ENCODE measurements around the gene ASCC1. TPM values are rescaled to one million over a fixed set of nuclear protein-coding genes. Genes with fewer than 3 reads are reported as not detected.

Gene ASCC1
- total and polyA plus RNA-seq, 2 of the 13 experiments (the other 11 are each of a cell fraction or from before 2014, with no cell fraction given), result 21.6 to 30.1 TPM

- TF ChIP-seq RERE (CRISPR knock-in tag; IDR thresholded peaks at IDR 0.05; ENCODE audit: low read depth) (no peak), RELA (CRISPR knock-in tag; IDR thresholded peaks at IDR 0.05) (no peak), ZNF468 (CRISPR knock-in tag; IDR thresholded peaks at IDR 0.05) (no peak), ZNF180 (CRISPR knock-in tag; IDR thresholded peaks at IDR 0.05; ENCODE audit: borderline replicate concordance, low read depth) (no peak), ZBTB37 (CRISPR knock-in tag; IDR thresholded peaks at IDR 0.05) (no peak), KLF9 (CRISPR knock-in tag; IDR thresholded peaks at IDR 0.05; ENCODE audit: low read depth) (no peak), ZNF432 (CRISPR knock-in tag; IDR thresholded peaks at IDR 0.05; ENCODE audit: borderline replicate concordance) (no peak), BCLAF1 (IDR thresholded peaks at IDR 0.05) (no peak), MTERF4 (CRISPR knock-in tag; IDR thresholded peaks at IDR 0.05) (no peak), ZNF629 (CRISPR knock-in tag; conservative IDR thresholded peaks at IDR 0.05) (0 out of 2 replicates have a peak, but pooled peaks have one; percentile 31), THAP8 (CRISPR knock-in tag; IDR thresholded peaks at IDR 0.05; ENCODE audit: borderline replicate concordance) (no peak), HNF1B (CRISPR knock-in tag; IDR thresholded peaks at IDR 0.05) (peak; percentile 69), SNAPC5 (CRISPR knock-in tag; IDR thresholded peaks at IDR 0.05; ENCODE audit: borderline replicate concordance) (no peak), NR2F2 (IDR thresholded peaks at IDR 0.05; ENCODE audit: borderline replicate concordance, low read depth) (peak; percentile 25; the same call in 1 of the 2 replicates), ZFP37 (CRISPR knock-in tag; IDR thresholded peaks at IDR 0.05; ENCODE audit: borderline replicate concordance) (no peak)
Observed at GRCh38 chr10:72248468-72249151, 32.5 kb upstream of the ASCC1 start (continued).

Data from HepG2 (cell line).